GM18858 (cell line): ENCODE data around the gene HSPB7.
"Not testable (repeated sequence)": the region's sequence is repeated elsewhere in the genome, so short reads cannot be mapped to it uniquely, and the experiment has no call there.

Experiments used
- ATAC-seq: cut with Tn5 transposase; IDR thresholded peaks from one replicate; pipeline ENCODE4 v1.9.1; 2021; ENCODE audit not compliant: unreplicated experiment

The HSPB7 gene

DNA sequence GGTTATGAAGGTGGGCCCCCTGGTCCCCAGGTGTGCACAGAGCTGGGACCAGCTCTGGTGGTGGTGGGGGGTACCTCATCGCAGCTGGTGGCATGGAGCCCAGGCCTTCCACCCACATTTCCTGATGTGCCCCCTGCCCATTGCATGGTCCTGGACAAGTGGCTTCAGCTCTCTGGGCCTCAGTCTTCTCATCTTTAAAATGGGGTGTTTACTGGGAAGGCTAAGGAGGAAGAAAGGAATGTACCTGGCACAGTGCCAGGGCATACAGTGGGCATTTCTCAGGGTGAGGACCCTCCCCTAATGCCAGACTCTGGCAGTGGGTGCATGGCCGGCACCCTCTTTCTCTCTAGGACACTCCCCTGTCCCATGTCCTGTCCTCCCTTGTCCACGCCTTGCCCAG is 33.2 kb upstream of the HSPB7 start:
- no peak for ATAC-seq

DNA sequence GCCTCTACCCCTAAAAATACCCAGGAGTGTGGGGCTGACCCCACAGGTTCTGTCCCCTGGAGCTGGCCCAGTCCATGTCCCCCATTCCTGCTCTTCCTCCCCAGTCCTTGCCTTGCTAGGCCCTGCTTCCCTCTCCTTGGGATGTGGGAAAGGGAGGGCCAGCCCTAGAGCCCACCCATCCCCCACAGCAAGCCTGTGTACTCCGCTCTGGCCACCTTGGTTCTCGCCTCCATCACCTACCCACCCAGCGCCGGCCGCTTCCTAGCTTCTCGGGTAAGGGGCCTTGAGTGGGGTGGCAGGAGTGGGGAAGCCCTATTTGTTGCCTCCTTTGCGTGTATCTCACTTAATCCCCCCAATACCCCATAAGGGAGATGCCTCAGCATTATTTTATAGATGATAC is 32.5 kb upstream of the HSPB7 start:
- ATAC-seq: no peak

DNA sequence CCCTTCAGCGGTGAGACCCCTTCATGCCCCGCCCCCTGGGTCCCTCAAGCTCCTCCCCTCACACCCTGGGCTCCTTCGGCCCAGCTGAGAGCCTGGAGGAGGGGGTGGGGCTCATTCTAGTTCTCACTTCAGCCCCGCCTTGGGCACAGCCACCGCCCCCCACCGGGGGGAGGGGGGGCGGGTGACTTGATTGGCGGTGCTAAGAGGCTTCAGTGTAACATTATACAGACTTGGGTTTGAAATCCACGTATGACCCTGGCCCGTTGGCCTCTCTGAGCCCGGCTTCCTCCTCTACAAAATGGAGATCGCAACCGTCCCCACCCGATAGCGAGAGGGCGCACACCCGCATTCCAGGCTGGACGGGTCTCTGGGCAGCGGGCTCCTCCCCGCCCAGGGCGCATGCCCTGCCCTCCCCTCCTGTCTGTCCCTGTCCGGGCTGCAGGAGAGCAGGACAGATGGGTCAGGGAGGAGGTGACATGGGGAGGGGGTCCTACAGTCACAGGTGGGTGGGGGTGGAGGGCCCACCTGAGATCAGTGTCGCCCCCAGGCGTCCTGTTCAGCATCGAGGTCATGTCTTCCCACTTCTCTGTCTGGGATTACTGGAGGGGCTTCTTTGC is 30.8 kb upstream of the HSPB7 start:
- no peak for ATAC-seq

DNA sequence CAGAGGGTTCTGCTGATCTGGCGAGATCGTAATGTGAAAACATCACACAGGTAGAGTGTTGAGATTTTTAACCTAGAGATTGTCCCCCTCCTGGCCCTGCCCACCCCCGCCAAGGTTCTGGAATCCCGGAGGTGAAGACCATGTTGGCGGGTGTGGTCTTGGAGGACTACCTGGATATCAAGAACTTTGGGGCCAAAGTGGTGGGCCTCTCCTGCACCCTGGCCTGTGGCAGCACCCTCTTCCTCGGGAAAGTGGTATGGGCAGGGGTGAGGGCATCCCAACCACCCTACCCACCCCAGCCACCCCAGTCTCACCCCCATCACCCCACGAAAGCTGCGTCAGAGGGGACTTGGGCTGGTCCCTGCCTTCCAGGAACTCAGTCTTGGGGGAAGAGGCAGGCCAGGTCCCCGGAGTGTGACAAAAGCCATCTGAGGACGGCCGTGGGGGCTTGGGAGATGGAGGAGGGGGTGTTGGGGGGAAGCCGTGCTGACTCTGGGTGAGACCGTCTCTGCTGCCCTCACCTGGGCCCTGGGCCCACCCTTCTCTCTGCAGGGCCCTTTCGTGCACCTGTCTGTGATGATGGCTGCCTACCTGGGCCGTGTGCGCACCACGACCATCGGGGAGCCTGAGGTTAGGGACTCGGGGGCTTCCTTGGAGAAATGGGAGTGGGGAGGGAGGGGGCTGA is 30.1 kb upstream of the HSPB7 start:
- no peak for ATAC-seq

DNA sequence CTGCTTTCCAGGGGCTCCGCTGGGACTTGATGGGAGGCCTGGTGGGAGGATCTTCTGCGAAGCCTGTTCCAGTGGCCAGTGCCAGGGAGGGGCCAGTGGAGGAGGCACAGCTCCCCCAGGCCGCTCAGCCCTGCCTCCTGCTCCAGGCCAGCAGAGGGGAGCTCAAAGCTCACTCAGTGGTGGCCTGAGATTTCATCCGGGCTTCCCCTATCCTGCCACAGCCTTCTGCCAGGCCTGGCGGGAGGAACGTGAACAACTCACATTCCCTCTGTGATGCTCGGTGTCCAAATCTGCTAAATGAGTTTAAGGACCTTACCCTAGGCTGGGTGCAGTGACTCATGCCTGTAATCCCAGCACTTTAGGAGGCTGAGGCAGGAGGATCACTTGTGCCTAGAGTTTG is 29.0 kb upstream of the HSPB7 start:
- ATAC-seq: no peak

DNA sequence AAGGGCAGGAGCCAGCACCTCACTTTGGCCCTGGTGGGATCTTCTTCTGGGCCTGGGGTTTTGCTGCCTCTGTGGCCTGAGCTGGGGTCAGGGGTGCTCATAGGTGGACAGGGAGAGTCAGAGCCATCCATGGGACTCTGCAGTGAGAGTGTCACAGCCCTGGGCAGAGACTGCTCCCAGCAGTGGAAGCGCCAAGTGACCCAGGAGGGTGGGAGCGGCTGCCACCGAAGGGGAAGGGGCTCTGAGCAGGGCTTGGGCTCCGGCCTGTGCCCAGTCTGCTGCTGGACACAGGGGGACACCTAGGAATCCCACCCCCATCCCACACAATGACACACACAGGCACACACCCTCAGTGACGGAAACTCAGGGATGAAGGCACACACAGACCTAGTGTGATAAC is 26.1 kb upstream of the HSPB7 start:
- no peak for ATAC-seq

DNA sequence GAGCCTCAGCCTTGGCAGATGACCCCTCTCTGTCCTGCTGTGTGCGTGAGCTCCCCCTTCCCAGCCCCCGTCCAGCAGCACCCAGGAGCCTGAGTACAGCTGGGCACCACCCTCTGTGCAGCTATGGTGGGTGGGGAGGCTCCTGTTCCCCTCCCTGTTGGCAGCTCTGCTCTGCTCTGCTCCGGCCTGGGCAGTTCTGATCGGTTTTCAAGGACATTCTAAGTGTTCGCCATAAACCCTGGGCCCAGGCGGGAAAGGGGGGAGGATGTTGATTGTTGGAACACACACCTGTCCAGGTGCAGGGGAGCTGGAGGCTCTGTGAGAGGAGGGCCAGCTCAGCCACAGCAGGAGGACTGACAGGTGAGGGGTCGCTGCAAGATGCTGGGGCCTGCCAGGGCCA is 25.7 kb upstream of the HSPB7 start, which contains the start of gene CLCNKB:
Gene CLCNKB (plus strand): TSS at position 262 of the 400 bp plus-strand sequence. CDS start 711 bp downstream, outside the sequence.
- no peak for ATAC-seq

DNA sequence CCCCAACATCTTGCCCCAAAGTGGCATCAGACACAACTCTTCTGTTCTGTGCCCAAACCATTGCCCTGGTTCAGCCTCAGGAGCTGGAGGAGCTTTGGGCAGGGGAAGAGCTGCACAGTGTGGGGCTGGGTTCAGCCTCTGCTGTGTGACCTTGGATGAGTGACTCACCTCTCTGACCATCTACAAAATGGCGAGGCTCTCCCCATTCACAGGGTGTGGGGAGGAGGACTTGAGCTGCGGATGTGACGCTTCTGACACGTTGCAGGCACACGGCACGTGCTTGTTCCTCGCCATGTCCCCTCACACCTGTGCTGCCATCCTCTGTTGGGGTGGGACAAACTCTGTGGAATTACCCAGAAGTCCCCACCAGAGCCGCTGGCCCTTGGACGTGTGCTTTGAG is 24.8 kb upstream of the HSPB7 start:
- not testable (repeated sequence) for ATAC-seq

DNA sequence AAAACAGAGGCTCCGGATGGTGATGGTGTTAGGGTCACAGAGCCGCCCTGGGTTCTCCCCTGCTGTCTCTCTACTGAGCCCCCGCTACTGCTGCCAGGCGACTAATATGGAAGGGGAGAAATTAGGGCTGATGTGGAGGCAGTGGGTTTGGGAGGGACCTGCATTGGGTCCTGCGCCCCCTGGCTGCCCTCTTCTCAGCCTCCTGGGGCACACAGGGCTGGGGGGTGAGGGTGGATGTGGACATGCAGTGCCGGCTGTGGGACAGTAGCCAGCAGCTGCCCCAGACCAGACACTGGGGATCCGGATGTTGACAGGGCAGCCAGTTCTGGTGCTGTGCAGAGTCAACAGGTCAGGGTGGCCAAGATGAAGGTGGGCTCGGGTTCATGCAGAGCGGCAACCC is 24.3 kb upstream of the HSPB7 start:
- no peak for ATAC-seq

DNA sequence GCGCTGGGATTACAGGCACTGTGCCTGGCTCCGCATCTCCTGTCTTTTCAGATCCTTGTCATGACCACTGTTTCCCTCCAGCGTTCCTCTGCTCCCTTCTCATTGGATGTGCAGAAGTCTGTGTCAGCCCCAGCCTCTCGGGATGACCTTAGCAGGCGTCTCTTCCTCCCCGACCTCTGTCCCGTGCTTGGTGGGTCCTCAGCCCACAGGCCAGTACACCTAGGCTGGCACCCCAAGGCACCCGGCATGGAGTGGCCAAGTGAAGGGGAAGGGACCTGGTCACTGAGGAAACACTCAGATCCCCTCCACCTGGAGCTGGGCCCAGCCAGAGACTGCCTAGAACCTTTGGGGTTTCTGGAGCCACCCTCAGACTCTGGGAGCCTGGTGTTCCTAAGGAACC is 23.4 kb upstream of the HSPB7 start:
- no peak for ATAC-seq

DNA sequence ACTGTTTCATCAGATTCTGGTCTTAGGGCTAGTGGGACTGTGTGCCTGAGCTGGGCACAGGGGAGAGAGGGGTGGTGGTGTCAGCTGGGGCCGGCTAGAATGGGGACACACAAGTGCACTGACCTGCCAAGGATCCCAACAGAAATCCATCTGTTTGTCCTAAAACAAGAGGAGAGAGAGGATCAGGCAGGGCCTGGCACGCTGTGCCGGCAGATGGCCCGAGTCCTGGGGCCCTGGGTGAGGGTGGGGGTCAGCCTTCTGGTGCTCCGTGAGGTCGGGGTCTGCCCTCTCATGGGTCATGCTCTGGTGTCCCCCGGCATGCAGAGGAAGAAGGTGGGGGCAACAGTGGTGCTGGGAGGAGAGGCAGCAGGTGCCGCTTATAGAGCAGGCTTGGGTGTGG is 22.0 kb upstream of the HSPB7 start:
- ATAC-seq: not testable (repeated sequence)

DNA sequence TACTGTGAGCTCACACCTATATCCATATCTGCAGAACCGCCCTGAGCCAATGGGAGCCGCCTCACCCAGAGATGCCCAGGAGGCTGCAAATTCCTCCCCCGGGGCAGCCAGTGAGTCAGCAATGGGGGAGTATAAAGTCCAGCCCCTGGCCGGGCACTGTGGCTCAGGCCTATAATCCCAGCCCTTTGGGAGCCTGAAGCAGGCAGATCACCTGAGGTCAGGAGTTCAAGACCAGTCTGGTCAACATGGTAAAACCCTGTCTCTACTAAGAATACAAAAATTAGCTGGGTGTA is 20.7 kb upstream of the HSPB7 start:
- no peak for ATAC-seq

DNA sequence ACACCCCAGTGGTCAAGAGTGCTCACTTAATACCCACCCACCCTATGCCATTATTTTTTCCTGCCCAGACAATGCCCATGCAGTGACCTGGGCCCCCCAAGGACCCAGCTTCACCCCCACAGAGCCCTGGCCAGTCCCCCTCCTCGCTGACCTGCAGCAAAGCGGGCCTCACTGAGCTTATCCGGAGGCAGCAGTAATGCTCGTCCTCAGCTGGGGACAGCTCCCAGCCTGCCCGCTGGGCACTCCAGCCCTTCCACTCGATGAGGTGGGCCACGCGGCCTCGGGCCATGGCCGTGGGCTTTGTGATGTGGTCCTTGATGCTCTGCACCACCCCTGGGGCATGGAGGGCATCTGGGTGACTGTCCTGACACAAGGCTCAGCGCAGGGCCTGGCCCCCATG is 18.6 kb upstream of the HSPB7 start:
- ATAC-seq: not testable (repeated sequence)

DNA sequence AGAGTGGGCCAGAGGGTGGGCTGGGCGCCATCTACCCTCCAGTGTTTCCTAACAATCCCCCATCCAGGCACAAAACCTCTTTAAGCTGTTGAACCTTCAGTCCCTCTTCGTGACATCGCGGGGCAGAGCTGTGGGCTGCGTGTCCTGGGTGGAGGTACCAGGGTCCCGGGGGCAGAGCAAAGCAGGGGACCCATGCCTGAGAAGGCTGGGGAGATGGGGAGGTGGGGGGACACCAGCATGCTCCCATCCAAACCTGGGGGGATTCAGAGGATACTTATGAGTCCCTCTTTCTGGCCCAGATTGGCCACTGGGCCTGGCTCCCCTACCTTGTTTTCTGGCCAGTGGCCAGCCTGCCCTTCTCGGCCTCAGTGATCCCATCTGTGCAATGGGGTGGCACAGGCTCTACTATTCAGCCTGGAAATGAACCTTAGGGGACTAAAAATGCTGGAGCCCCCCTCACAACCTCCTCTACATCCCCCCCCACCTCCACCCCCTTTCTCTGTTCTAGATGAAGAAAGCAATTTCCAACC is 15.3 kb upstream of the HSPB7 start:
- ATAC-seq: not testable (repeated sequence)

DNA sequence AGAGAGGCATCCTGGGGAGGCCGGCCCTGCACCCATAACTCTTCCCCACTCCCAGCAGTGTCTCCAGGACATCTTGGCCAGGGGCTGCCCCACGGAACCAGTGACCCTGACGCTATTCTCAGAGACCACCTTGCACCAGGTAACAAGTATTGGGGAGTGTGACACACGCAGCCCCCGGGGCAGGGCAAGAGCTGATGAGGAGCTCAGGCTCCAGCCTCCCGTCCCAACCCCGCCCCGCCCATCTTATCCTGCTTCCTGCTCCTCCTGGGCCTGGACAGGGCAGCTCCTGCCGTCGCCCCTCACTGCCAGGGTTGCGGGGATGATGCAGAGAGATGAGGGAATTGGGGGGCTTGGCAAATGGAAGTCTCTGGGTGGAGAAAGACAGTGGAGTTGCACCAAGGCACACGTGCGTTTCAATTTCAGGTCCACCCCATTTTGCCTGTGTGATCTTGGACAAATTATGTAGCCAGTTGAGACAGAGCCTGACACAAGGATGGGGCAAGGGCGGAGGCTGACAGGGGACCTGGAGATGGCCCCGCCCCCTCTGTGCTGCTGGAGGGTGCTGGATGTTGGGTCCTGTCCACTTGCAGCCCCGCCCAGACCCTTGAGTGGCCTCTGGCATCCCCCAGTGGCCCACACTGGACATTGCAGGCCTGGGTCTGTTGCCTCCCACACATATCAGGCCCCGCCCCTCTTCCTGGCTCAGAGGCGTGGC is 14.7 kb upstream of the HSPB7 start:
- ATAC-seq: no peak

DNA sequence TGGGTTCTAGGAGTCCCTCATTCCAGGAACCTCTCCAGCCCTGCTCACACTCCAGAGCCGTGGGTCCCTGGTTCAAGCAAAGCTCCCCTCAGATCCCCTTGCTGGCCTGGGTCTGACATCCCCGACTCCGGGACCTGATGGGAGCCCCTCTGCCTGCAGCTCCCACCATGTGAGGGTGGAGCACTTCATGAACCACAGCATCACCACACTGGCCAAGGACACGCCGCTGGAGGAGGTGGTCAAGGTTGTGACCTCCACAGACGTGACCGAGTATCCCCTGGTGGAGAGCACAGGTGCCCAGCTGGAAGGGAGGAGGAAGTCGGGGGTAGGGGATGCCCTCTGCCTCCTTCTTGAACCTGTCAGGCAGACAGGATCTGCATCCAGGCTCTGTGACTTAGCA is 13.7 kb upstream of the HSPB7 start:
- no peak for ATAC-seq

DNA sequence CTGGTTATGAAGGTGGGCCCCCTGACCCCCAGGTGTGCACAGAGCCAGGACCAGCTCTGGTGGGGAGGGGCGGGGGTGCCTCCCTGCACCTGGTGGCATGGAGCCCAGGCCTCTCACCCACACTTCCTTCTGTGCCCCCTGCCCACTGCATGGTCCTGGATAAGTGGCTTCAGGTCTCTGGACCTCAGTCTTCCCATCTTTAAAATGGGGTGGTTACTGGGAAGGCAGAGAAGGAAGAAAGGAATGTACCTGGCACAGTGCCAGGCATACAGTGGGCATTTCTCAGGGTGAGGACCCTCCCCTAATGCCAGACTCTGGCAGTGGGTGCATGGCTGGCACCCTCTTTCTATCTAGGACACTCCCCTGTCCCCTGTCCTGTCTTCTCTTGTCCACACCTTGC is 11.4 kb upstream of the HSPB7 start:
- no peak for ATAC-seq

DNA sequence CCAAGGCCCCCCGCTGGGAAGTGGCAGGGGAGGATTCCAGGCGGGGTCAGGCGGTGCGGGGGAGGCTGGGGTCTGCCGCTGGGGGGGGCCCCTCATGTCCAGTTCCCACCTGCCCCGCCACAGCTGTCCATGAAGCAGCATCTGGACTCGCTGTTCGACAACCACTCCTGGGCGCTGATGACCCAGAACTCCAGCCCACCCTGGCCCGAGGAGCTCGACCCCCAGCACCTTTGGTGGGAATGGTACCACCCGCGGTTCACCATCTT is 11.1 kb upstream of the HSPB7 start:
- ATAC-seq: not testable (repeated sequence)

DNA sequence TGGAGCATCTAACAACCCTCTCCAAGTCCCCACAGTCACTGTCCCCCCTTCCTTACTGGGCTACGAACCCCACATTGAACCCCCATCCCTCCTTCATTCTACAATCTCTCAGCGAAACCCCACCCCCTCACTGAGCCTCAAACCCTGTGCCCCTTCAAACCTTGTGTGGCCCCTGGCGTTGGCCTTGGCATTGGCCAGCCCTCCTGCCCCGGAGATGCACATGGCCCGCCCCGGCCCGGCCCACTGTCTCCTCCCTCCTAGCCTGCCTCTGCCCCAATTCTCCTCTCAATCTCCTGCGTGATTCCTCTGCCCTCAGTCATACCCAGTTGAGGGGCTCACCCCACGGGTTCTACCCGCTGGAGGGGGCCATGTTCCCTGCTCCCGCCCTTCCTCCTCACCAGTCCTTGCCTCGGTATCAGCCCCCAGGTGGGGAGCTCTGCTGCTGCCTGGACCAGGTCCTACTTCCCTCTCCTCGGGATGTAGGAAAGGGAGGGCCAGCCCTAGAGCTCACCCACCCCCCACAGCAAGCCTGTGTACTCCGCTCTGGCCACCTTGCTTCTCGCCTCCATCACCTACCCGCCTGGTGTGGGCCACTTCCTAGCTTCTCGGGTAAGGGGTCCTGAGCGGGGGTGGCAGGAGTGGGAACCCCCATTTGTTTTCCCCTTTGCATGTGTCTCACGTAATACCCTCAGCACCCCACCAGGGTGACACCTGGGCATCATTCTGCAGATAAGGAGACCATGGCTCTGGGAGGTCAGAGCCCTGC is 10.6 kb upstream of the HSPB7 start:
- no peak for ATAC-seq

DNA sequence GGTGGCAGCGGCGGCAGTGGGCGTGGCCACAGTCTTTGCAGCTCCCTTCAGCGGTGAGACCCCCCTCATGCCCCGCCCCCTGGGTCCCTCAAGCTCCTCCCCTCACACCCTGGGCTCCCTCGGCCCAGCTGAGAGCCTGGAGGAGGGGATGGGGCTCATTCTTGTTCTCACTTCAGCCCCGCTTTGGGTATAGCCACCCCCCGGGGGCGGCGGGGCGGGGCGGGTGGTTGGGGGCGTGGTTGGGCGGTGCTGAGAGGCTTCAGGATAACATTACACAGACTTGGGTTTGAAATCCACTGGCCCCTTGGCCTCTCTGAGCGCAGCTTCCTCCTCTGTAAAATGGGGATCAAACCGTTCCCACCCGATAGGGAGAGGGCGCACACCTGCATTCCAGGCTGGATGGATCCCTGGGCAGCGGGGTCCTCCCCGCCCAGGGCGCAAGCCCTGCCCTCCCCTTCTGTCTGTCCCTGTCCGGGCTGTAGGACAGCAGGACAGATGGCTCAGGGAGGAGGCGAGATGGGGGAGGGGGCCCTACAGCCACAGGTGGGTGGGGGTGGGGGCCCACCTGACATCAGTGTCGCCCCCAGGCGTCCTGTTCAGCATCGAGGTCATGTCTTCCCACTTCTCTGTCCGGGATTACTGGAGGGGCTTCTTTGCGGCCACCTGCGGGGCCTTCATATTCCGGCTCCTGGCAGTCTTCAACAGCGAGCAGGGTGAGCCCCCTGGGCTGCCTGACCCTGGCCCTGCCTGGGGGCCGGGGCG is 9.1 kb upstream of the HSPB7 start:
- no peak for ATAC-seq

DNA sequence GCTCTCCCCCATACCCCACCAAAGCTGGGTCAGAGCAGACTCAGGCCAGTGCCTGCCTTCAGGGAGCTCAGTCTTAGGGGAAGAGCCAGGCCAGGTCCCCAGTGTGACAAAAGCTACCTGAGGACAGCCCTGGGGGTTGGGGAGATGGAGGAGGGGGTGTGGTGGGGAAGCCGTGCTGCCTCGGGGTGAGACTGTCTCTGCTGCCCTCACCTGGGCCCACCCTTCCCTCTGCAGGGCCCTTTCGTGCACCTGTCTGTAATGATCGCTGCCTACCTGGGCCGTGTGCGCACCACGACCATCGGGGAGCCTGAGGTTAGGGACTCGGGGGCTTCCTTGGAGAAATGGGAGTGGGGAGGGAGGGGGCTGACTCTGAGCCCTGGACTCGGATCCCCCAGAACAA is 8.5 kb upstream of the HSPB7 start:
- ATAC-seq: not testable (repeated sequence)
